HG03095 (cell line): ENCODE measurements around the gene PNMT.

Experiments used
- ATAC-seq: cut with Tn5 transposase; IDR thresholded peaks from one replicate; pipeline ENCODE4 v1.9.1; 2021; ENCODE audit warnings: moderate library complexity; ENCODE audit not compliant: unreplicated experiment

The PNMT gene

DNA sequence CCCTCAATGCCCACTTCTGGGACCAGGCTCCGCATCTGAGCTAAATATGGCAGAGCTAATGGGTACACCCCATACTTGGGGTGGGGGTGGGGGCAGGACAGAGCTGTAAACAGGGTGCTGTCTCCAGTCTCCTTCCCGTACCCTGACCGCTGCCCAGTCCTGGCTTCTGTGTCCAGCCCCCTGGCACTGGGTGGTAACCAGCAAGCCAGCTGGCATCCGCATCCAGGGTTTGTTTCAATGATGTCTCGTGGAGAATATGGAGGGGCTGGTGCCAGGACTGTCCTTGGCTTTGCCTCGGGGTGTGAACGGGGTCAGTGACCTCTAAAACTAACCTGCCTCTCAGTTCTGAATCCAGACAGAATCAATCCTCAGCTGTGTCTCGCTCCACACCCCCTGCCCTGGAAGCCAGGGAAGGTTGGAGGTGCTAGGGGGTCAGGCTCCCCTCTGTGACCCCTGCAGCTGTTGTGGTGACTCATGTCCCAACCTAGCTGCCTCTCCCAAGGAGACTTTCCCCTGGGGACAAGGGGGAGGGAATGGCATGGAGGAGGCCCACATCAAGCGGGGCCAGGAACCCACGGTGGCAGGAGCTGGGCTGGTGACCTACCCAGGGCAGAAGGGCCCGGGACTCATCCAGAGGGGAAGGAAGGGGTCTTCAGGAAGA, 1.5 kb upstream of the PNMT start:
- no peak for ATAC-seq

DNA sequence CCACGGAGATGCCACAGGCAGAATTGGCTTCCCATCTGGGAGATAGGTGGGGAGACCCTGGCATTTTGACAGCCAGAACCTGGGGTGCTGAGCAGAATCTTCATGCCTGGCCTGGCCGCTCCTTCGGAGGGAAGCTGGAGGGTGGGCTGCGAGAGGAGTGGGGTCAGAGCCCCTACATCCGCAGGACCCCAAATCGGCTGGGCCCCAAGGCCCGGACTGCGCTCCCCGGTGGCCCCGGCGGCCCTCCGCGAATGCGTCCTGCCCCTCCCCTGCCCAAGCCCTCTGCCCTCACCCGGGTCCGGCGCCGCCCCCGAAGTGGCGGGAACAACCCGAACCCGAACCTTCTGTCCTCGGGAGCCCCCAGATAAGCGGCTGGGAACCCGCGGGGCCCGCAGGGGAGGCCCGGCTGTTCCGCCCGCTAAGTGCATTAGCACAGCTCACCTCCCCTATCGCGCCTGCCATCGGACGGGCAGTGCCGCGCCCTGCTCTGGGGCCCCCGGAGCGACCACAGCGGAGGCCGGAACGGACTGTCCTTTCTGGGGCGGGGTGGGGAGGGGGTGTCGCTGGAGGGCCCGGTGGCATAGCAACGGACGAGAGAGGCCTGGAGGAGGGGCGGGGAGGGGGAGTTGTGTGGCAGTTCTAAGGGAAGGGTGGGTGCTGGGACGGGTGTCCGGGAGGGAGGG, 850 bp upstream of the PNMT start:
- no peak for ATAC-seq

GRCh38 chr17:39669897-39670735, 1.9 kb downstream of the PNMT start:
- ATAC-seq: no peak

DNA sequence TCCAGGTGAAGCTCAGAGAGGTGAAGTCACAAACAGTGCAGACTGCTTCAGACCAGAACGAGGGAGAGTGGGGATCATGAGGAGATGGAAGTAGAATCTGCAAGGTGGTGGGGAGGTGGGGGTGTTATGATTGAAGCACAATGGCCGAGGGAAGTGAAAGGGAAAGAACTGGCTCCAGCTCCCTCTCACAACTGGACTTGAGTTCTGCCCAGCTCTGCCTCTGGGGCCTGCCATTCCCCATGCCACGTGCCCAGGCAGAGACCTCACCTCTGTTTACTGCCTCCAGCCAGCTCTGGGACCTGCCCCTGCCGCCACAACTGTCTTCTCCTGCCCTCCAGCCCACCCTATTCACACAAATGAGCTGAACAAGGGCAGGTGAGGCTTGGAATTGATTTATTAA, 2.5 kb downstream of the PNMT start:
- no peak for ATAC-seq

- ATAC-seq: no peak
These were observed 3.6 kb downstream of the PNMT start for GRCh38 chr17:39671651-39672521.

GRCh38 chr17:39672522-39673334, 4.5 kb downstream of the PNMT start:
- ATAC-seq: no peak

DNA sequence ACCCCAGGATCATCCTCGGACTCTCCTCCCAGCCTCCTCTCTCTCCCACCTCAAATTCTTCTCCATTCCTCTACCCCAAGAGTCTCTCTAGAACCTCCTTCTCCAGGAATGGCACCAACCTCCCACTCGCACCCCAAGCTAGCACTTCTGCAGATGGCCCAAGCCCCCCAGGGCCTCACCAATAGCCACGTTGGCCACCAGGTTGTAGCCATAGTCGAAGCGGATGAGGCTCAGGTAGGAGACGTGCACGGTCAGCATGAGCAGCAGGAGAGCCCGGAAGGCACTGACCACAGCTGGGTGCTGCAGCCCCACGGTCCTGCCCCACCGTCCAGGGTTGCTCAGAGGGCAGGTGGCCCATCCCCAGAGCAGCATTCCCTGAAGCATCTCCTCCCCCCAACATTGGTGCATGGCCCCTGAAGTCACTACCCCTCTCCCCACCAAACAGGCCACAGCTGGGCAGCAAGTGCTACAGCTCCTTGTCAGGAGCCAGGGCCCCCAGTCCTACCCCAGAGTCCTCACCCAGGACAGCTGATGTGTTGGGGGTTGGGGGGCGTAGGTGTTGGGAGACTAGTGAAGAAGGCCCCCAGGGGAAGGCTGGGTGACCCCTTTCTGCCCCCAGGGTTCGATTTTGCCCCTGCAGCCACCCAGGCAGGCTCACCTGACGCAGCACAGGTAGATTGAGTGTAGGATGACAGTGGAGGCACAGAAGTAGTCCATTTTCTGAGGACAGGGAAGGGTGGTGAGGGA, 5.3 kb downstream of the PNMT start:
- no peak for ATAC-seq

DNA sequence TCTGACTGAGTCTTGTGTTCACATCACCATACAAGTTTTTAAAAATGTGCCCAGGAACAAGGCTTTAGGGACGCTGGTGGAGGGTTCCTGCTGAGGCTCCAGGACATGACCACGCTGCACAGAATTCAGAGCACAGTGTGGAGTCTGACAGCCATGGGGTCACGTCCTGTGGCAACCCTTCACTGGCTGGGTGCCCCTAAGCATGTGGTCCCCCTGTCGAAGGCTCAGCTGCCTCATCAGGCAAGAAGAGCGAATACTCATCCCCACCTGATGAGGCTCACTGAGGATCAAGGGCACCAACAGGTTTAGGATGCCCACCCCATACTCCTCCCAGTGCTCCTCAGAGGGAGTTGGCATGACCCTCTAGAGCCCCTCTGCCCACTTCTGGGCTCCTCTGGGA, 5.9 kb downstream of the PNMT start:
- no peak for ATAC-seq

GRCh38 chr17:39674702-39675389, 6.6 kb downstream of the PNMT start:
- ATAC-seq: no peak

DNA sequence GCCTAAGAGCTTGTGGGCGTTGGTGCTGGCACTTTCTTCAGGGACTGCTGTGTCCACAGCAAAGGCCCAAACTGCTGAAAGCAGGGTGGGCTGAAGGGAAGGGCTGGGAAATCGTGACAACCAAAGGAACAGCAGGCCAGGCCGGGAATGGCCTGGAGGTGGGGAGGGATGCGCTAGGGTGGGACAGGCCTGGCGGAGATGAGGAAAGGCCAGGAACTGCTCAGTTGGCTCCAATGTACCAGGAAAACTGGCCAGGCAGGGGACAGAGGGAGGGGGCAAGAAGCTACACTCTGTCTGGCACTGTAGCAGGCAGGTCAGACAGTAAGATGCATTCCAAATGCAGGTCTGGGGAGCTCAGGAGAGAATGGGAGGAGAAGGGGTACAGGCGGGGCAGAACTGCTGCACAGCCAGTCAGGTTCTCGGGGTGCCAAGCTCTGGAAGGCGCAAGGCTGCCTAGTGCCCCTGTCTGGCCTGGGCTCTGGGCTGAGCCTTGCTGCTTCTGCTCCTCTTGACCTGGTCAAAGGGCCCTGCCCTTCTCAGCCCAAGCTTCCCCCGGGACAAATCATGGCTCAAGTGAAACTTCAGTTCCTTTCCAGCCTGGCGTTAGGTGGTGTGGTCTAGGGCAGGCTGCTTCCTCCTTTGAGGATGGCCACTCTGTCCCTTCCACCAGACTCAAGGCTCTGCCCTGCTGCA, 7.3 kb downstream of the PNMT start:
- ATAC-seq: no peak

- ATAC-seq: no peak
These were observed 8.1 kb downstream of the PNMT start for GRCh38 chr17:39676198-39676819.

DNA sequence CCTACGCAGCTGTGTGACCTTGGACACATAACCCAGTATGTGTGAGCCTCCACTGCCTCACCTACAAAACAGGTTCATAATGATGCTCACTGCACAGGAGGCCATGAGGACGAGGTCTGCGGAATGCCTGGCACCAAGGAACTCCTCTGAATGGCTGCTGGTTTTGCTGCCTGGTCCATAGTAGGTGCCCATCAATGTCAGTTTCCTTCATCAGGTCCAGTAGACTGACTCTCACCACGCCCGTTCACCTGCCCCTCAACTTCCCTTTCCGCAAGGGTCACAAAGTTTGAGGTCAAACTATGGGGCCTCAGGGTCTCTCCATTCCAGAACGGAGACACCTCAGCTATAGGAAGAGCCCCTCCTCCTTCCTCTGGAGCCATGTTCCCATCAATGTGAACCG, 8.8 kb downstream of the PNMT start:
- no peak for ATAC-seq

DNA sequence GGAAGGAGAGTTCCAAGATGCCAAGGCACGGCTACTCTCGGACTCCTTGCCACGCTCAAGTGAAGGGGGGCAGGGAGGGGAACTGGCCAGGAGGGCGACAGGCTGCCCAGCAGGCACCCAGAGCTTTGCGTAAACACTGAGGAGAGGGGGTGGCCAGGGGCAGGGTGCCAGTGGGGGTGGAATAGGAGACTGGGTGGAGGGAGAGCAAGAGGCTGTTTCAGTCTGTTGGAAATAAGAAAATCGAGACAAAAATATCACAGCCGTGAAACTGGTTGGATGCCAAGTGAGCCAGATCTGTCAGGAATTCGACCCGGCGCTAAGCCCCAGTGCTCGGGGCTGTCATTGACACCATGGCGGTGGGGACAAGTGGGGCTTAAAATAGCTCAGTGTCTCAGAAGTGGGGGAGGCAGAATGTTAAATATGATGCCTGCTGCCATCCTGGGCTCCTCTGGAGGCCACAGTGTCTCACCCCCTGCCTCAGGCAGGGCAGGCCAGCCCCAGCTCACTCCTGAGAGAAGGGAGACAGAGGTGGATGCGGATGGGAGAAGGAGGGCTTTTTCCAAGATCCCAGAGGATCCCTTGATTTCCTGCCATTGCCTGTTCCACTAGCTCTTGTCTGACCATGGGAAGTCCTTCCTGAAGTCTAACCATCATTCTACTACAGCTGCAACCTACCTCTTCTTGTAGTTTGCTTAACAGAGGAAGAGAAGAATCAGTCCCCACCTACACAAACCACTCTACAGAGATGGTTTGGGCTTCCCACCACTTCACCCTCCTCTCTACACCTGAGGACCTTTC, 9.5 kb downstream of the PNMT start:
- no peak for ATAC-seq

DNA sequence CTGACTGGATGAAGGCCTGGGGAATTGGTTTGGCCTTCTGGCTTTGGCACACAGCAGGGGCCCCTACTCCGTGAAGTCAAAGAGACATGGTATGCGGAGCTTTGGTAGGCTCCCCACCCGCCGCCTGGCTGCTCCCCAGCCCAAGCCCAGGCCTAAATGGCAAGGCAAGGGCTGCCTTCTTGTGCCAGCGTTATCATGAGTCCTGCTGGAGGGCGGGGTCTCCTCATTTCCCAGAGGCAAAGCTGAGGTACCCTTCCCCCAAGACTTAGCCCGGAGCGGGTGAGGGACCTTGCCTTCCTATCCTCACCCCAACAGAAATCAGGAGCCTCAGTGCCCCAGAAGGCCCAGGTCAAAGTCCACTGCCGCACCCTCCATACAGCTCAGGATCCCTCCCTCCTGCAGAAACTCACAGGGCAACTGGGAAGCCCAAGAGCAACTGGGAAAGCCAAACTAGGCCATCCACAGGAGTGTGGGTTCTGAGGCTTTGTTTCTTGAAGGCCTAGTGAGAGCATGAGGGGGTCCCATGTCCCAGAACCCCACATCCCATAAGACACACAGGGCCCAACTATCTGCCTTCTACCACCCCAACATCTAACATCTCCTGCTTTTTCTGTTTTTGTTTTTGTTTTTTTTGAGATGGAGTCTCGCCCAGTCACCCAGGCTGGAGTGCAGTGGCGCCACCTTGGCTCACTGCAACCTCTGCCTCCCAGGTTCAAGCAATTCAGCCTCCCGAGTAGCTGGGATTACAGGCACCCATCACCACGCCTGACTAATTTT, 10.3 kb downstream of the PNMT start:
- ATAC-seq: no peak

- no peak for ATAC-seq
These were observed 11.4 kb downstream of the PNMT start for GRCh38 chr17:39679521-39680192.
